HPDE6-E6E7 (cell line): Measurements from ENCODE around the gene MRPL53.
"Not testable (repeated sequence)": the region's sequence is repeated elsewhere in the genome, so short reads cannot be mapped to it uniquely, and the experiment has no call there.

Experiments used
- DNase-seq: peaks from one replicate; pipeline ENCODE4 v3.0.0; 2011; ENCODE audit warnings: missing footprints; ENCODE audit errors: extremely low spot score

MRPL53 gene

DNA sequence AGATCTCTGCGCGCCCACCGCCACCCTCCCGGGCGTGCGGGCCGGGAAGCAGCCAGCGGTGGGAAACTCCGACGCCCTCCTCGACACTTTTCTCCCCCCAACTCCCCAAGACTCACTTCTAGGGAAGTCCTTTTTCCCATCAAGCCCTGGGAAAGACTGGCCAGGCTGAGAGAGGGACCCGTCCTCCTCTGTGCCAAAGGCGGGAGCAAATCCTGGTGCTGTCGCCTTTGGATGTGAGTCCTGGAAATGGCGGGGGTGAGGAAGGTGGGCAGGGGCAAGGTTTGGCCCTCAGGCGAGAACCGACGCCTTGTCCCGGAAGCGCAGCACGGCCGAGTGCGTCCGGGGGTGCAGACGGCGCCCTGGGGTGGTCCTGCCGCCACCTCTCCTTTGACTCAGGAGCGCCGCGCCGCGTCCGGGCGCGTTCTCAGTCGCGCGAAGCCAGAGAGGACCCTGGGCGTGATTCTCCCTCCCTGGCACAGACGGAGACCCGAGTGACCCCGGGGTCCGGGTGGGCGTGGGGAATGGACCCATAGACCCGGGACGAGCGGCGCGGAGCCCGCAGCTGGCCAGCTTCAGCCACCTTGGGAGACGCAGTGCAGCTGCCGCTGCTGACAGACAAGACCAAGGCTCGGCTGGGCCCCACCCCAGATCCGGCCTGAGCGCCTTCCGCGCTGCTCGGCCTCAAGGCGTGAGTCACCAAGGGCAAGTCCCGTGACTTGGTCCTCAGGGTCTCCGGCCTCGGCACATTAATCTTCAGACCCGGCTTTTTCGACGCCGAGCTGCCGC, 30.4 kb upstream of the MRPL53 start:
- DNase-seq, result no peak

GRCh38 chr2:74502147-74502719, 29.8 kb upstream of the MRPL53 start:
- DNase-seq, result no peak

- DNase-seq, result no peak
These were observed 29.0 kb upstream of the MRPL53 start for GRCh38 chr2:74501335-74502071.

- DNase-seq, result no peak
These were observed 28.1 kb upstream of the MRPL53 start for GRCh38 chr2:74500578-74500946.

DNA sequence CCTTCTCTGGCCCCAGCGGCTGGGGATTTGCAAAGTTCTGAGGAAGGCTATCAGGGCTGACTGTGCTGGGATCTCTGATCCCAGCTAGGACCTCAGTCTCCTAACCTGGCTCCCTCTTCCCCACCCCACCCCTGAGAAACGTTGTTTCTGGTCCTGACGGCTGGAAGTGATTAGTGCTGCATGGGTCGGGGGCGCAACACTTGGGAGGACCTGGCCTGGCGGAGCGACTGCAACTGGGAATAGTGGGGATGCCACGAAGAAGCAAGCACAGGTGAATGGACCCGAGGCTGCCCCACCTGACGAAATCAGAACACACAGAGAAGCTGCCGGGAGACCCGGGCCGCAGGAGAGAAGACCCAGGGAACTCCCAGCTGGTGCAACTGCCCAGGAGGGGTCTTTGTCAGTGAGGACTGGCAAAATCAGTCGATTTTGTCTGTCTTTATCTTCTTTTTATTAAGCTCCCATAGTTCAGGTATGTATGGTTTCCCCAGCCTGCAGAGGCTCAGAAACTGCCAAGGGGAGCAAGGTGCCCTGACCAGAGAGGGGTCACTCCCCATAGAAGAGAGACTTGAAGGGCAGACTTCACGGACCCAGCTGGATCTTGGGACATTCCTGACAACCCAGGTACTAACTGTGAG, 27.6 kb upstream of the MRPL53 start:
- no peak for DNase-seq

DNA sequence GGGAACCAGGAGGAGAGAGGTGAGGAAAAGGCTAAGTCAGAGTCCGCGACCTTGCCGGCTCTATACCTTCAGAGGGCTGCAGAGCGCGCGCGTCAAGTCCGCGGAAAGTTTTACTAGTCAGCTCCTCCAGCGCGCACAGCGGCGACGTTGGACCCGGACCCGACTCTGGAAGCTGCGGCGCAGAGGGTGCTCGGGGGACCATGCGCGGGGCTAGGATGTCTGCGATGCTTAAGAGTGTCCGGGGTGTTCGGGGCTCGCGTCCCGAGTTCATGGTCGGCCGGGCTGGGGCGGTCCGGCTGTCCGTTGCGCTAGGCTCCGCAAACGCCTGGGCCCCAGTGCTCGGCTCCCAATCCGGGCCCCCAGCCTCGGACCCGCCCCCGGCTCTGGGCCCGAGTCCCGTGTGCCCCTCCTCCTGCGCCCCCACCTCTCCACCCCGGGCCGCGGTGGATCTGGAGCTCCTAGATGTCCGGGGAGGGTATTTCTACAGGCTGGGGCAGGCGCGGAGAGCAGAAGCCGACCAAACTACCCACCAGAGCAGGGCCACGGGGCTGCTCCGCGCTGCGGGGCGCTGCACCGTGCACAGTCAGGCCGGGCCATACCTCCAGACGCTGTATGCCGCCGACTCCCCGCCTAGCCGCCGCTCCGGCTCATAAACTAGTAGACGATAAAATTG, 26.9 kb upstream of the MRPL53 start, which contains the start of gene LBX2:
Gene LBX2, minus strand, starts transcription at position 337 of the 673 bp plus-strand sequence. Its CDS starts 66 bp downstream, at position 271.
- DNase-seq, result no peak

DNA sequence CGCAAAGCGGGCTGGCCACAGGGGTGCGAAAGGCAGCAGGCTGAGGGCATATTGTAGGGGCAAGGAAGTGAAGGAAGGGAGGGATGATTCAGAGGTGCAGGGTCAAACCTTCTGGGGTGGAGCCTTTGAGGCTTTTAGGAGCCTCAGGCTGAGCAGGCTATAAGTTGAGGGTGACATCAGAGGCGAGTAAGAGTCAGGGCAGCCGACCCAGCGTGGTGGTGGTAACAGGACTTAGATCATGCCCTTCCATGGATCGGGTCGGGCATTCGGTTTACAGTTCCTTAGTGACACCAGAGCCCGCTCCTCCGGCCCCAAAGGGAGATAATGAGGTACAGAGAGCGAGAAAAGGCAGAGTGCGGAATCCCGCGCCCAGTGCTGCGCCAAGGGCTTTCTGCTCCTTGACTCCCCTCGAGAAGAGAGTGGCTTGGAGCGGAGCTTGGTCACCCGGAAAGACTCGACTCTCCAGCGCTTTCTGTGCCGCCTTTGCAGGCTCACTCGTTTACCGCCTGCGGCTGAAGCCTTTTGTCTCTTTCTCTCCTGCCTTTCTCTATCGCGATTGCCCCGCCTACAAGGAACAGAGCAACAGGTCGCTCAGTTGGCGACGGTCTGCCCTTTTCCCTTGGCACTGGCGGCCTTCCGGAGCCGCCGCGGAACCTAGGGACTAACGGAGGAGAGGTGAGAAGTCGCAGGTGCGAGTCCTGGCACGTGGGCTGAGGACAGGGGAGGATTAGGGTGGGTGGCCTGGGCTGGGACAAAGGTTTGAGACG, 26.2 kb upstream of the MRPL53 start:
- DNase-seq, result no peak

DNA sequence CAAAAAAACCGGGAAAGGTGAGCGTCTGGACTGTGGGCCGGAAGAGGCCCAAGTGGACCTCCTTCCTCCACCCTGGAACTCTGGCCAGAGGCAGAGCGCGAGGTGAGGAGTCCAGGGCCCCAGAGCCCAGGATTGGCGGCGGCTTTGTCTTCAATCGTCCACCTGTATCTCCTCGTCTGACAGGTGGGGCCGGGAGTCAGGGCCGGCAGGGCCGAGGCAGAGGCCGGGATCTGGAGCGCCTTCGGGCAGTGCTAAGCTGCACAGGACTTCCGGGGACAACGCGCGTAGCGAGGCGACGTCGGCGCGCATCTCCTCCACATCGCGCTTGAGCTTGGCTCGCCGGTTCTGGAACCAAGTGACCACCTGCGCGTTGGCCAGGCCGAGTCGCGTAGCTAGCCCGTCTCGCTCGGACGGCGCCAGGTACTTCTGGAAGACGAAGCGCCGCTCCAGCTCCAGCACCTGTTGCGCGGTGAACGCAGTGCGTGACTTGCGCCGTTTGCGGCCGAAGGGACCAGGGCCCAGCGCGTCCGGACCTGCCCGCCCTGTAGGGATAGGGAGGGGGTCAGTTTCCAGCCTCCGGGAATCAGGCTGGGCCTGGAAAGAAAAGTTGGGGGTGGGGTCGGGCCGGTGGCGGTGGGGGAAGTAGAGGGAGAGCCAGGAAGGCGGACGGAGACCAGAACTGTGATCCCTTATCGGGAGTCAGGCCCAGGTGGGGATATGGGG, 25.5 kb upstream of the MRPL53 start:
- DNase-seq, result no peak

DNA sequence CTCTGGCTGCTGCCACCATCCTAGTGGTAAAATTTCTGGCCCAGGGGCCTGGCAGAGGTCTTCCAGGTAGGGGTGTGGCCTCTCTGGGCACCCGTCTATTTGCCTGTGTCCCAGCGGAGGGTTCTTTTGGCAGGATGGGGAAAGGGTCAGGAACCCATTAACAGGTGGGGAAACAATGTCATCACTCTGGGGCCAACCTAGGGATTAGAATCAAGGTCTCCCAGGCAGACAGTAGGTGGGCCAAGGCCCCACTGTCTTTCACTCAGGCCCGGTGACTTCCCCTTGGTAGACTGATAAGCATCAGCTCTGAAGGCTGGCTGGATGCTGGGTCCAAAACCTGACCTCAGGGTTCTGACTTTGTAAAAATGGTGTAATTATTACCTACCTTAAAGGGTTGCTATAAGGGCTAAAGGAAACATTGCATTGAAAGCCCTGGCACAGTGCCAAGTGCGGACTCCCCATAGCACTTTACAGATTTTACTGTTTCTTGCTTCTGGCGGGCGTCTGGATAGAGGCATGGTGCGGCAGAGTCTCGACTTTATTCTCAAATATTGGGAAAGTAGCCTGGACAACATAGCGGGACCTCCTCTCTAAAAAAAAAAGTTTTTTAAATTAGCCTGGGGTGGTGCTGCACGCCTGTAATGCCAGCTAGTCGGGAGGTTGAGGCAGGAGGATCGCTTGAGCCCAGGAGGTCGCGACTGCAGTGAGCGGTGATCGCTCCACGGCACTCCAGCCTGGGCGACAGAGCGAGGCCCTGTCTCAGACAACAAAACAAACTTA, 24.7 kb upstream of the MRPL53 start:
- no peak for DNase-seq

GRCh38 chr2:74495440-74495839, 23.0 kb upstream of the MRPL53 start:
- DNase-seq, result no peak

DNA sequence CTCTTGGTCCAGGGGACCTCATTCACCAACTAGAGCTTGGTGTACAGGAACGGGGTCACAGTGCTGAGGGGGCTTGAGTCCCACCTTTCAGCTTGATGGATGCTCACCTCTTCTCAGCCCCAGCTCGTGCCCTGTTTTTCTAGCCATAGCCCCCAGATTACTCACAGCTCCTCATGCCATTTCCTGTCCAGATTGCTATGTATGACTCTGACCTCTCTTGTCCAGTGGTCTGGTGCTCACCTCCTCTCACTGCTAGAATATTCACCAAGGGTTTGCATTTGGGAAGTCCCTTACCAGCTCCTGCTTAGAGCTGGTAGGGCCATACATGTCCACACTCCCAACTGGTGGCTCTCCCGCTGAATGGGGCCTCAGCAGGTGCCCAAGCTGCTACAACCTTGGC, 21.1 kb upstream of the MRPL53 start:
- DNase-seq, result no peak

GRCh38 chr2:74491648-74492544, 19.4 kb upstream of the MRPL53 start:
- DNase-seq, result no peak

- no peak for DNase-seq
These were observed 17.4 kb upstream of the MRPL53 start for GRCh38 chr2:74489906-74490305.

- DNase-seq, result no peak
These were observed 16.4 kb upstream of the MRPL53 start for GRCh38 chr2:74488643-74489481.

DNA sequence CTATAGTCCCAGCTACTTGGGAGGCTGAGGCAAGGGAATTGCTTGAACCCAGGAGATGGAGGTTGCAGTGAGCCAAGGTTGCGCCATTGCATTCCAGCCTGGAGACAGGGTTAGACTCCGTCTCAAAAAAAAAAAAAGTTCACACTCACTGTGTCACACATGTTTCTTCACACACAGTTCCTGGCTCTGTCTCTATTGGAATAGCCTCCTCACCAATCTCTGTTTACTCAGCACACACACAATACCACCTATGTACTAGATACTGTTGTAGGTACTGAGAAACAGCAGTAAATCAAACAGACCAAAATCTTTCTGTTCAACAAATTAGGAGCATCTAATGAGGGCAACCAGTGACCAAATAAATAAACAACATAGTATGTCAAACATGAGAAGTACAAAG, 13.7 kb upstream of the MRPL53 start:
- DNase-seq, result no peak

DNA sequence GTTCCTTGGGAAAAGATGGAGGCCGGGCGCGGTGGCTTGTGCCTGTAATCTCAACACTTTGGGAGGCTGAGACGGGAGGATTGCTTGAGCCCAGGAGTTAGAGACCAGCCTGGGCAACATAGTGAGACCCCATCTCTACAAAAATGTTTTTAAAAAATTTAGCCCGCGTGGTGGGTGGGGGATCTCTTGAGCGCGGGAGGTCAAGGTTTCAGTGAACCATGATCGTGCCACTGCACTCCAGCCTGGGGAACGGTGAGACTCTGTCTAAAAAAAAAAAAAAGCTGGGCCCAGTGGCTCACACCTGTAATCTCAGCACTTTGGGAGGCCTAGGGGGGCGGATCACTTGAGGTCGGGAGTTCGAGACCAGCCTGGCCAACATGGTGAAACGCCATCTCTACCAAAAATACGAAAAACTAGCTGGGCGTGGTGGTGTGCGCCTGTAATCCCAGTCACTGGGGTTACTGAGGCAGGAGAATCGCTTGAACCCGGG, 11.2 kb upstream of the MRPL53 start:
- not testable (repeated sequence) for DNase-seq
